ENCODE measurements around the gene USP6NL.

USP6NL gene

GRCh38 chr10:11517150-11517549 lies 94.3 kb downstream of the USP6NL start:
- no peak for TF ChIP-seq POLR2AphosphoS5 (IDR thresholded peaks at IDR 0.05; ENCODE audit: low read depth, low read length)
- no peak for TF ChIP-seq TAF1 (IDR thresholded peaks at IDR 0.05; ENCODE audit: borderline replicate concordance, insufficient read depth, low read length)
- TF ChIP-seq FOXP2 (optimal IDR thresholded peaks at IDR 0.05; ENCODE audit: borderline replicate concordance, extremely low read depth, extremely low read length, insufficient read depth), result no peak

DNA sequence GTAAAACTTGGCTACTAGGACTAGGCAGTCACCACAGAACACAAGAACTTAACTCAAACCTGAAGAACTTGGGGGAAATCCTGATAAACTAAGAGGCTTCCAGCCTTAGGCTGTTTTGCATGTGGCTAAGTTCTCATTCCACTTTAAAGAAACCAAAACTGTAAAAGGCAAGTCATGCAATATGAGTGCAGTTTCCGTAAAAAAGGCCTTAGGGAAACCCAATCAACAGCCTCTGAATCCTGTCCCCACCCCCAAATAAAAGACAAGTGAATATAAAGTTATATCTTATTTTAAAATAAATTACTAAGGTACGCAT lies 95.1 kb downstream of the USP6NL start:
- TF ChIP-seq, protein P1, sequence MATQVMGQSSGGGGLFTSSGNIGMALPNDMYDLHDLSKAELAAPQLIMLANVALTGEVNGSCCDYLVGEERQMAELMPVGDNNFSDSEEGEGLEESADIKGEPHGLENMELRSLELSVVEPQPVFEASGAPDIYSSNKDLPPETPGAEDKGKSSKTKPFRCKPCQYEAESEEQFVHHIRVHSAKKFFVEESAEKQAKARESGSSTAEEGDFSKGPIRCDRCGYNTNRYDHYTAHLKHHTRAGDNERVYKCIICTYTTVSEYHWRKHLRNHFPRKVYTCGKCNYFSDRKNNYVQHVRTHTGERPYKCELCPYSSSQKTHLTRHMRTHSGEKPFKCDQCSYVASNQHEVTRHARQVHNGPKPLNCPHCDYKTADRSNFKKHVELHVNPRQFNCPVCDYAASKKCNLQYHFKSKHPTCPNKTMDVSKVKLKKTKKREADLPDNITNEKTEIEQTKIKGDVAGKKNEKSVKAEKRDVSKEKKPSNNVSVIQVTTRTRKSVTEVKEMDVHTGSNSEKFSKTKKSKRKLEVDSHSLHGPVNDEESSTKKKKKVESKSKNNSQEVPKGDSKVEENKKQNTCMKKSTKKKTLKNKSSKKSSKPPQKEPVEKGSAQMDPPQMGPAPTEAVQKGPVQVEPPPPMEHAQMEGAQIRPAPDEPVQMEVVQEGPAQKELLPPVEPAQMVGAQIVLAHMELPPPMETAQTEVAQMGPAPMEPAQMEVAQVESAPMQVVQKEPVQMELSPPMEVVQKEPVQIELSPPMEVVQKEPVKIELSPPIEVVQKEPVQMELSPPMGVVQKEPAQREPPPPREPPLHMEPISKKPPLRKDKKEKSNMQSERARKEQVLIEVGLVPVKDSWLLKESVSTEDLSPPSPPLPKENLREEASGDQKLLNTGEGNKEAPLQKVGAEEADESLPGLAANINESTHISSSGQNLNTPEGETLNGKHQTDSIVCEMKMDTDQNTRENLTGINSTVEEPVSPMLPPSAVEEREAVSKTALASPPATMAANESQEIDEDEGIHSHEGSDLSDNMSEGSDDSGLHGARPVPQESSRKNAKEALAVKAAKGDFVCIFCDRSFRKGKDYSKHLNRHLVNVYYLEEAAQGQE (IDR thresholded peaks at IDR 0.05; ENCODE audit: insufficient read depth in 1 of 2, low read depth in 2 of 2, low read length in 2 of 2), result no peak
- no peak for TF ChIP-seq SIN3A (IDR thresholded peaks at IDR 0.05; ENCODE audit: borderline replicate concordance, insufficient read depth, low read length)

DNA sequence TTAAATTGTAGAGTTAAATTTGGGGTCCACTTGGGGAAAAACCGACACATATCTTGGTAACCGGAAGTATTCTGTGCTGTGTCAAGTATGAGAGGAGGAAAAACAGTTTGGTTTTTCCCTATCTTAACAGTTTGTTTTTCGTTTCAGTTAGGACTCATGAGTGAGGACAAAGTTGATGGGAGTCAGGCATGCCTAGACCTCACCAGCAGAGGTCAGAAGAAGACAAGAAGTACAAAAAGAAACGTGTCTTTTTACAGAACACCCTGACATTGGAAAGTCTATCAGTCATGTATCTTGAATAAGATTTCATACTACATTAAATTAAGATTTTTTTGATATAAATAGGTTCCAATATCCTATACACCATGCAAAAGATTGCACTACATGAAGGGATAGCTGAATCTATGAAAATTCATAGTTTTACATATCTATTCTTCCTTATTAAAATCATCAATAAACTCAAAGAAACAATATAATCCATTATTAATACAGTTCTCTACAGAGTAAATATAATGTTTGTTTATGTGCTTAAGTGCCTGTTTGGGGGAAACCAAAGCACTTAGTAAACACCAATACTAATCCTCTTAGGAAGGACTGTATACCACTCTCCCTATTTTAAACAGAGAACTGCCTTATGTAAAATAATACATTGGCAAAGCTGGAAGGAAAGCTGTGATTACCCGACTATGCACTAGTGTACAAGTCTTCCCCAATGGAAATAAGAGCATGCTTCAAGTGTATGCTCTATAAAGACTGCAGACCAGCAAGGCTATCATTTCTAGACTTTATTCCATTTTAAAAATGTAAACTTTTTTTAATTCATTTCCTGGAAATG lies 95.6 kb downstream of the USP6NL start:
- no peak for TF ChIP-seq FOXP2 (optimal IDR thresholded peaks at IDR 0.05; ENCODE audit: borderline replicate concordance, extremely low read depth, extremely low read length, insufficient read depth)
- no peak for TF ChIP-seq POLR2AphosphoS5 (IDR thresholded peaks at IDR 0.05; ENCODE audit: low read depth, low read length)
- TF ChIP-seq TAF1 (IDR thresholded peaks at IDR 0.05; ENCODE audit: borderline replicate concordance, insufficient read depth, low read length), result no peak
- no peak for TF ChIP-seq SIN3A (IDR thresholded peaks at IDR 0.05; ENCODE audit: borderline replicate concordance, insufficient read depth, low read length)
- TF ChIP-seq, protein P1 (IDR thresholded peaks at IDR 0.05; ENCODE audit: insufficient read depth in 1 of 2, low read depth in 2 of 2, low read length in 2 of 2), result no peak

DNA sequence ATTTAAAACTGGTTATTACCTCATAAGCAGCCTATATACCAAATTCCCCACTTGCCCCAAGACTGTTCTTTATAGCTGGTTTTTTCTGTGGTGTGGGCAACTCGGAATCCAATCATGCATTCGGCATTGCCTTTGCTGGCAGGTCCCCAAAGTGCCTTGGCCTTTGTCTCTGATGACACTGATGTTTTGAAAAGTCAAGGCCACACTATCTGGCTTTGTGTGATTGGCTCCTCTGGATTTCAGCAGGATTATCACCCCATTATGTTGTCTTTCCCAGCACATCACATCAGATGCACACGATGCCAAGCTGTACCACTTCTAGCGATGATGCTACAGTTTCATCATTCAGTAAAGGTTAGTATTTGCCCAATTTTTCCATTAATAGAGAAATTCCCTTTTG lies 97.7 kb downstream of the USP6NL start:
- no peak for TF ChIP-seq POLR2AphosphoS5 (IDR thresholded peaks at IDR 0.05; ENCODE audit: low read depth, low read length)
- no peak for TF ChIP-seq FOXP2 (optimal IDR thresholded peaks at IDR 0.05; ENCODE audit: borderline replicate concordance, extremely low read depth, extremely low read length, insufficient read depth)
- TF ChIP-seq, protein P1 (IDR thresholded peaks at IDR 0.05; ENCODE audit: insufficient read depth in 1 of 2, low read depth in 2 of 2, low read length in 2 of 2), result no peak
- TF ChIP-seq TAF1 (IDR thresholded peaks at IDR 0.05; ENCODE audit: borderline replicate concordance, insufficient read depth, low read length), result no peak
- no peak for TF ChIP-seq SIN3A (IDR thresholded peaks at IDR 0.05; ENCODE audit: borderline replicate concordance, insufficient read depth, low read length)

GRCh38 chr10:11512596-11512995 lies 98.9 kb downstream of the USP6NL start:
- TF ChIP-seq POLR2AphosphoS5 (IDR thresholded peaks at IDR 0.05; ENCODE audit: low read depth, low read length), result no peak
- TF ChIP-seq, protein P1 (IDR thresholded peaks at IDR 0.05; ENCODE audit: insufficient read depth in 1 of 2, low read depth in 2 of 2, low read length in 2 of 2), result no peak
- no peak for TF ChIP-seq FOXP2 (optimal IDR thresholded peaks at IDR 0.05; ENCODE audit: borderline replicate concordance, extremely low read depth, extremely low read length, insufficient read depth)

All from PFSK-1 (cell line).